Hepatocyte (in vitro differentiated cells): ENCODE data around the gene SLC35E1. TPM values are rescaled to one million over a fixed set of nuclear protein-coding genes. Genes with fewer than 3 reads are reported as not detected.
"Not testable (repeated sequence)": the region's sequence is repeated elsewhere in the genome, so short reads cannot be mapped to it uniquely, and the experiment has no call there.

Experiments used
- DNase-seq: peaks from one replicate; pipeline ENCODE4 v3.0.0-alpha.2; 2016; ENCODE audit warnings: low spot score
- H2AFZ ChIP-seq: fragments of 200-600 bp; sonication (generic); 2 replicates; pipeline ENCODE4 v1.6.0; 2016; ENCODE audit warnings: antibody characterized with exemption, mild to moderate bottlenecking
- H3K27ac ChIP-seq: fragments of 200-600 bp; sonication (generic); 2 replicates; pipeline ENCODE4 v1.5.1; 2016; ENCODE audit warnings: mild to moderate bottlenecking
- H3K27me3 ChIP-seq: fragments of 200-600 bp; sonication (generic); 2 replicates; pipeline ENCODE4 v1.6.1; 2016
- H3K36me3 ChIP-seq: fragments of 200-600 bp; sonication (generic); replicated peaks from 2 replicates; pipeline ENCODE4 v1.5.1; 2016; ENCODE audit warnings: low read depth; ENCODE audit not compliant: insufficient read depth
- H3K4me1 ChIP-seq: fragments of 200-600 bp; sonication (generic); 2 replicates; pipeline ENCODE4 v1.5.1; 2016; ENCODE audit warnings: mild to moderate bottlenecking, moderate library complexity; ENCODE audit not compliant: insufficient read depth
- H3K4me2 ChIP-seq: fragments of 200-600 bp; sonication (generic); 2 replicates; pipeline ENCODE4 v1.6.0; 2016
- H3K4me3 ChIP-seq: fragments of 200-600 bp; sonication (generic); 2 replicates; pipeline ENCODE4 v1.5.1; 2016; ENCODE audit warnings: mild to moderate bottlenecking
- H3K79me2 ChIP-seq: fragments of 200-600 bp; sonication (generic); 2 replicates; pipeline ENCODE4 v1.6.0; 2017; ENCODE audit warnings: mild to moderate bottlenecking
- H3K9me2 ChIP-seq: fragments of 200-600 bp; sonication (generic); replicated peaks from 2 replicates; pipeline ENCODE4 v1.6.0; 2017; ENCODE audit warnings: mild to moderate bottlenecking; ENCODE audit not compliant: insufficient read depth
- H3K9me3 ChIP-seq: fragments of 200-600 bp; sonication (generic); 2 replicates; pipeline ENCODE4 v1.5.1; 2016; ENCODE audit warnings: low read depth, mild to moderate bottlenecking
- H4K20me1 ChIP-seq: fragments of 200-600 bp; sonication (generic); 2 replicates; pipeline ENCODE4 v1.6.0; 2016; ENCODE audit warnings: mild to moderate bottlenecking; ENCODE audit not compliant: insufficient read depth, poor library complexity, severe bottlenecking
- EZH2 ChIP-seq: fragments of 200-600 bp; sonication (generic); IDR thresholded peaks from 2 replicates; pipeline ENCODE4 v1.6.1; 2016; ENCODE audit warnings: antibody characterized with exemption, mild to moderate bottlenecking, borderline replicate concordance
- EZH2phosphoT487 ChIP-seq: fragments of 200-600 bp; sonication (generic); IDR thresholded peaks from one replicate; pipeline ENCODE4 v1.6.1; 2018; ENCODE audit warnings: antibody characterized with exemption, mild to moderate bottlenecking, low read depth, moderate library complexity; ENCODE audit not compliant: unreplicated experiment, severe bottlenecking
- WGBS: methylation state at CpG from one replicate; pipeline ENCODE4 v1.1.6; 2016; ENCODE audit warnings: low lambda C conversion rate; ENCODE audit errors: missing lambda C conversion rate; 5-methylcytosine and 5-hydroxymethylcytosine counted together
- polyA plus RNA-seq: library from polyadenylated mRNA; unstranded; fragments of >200 nt; fragmentation: Nextera tagmentation; extraction: Ambion mirVana; gene quantifications from 2 replicates; pipeline ENCODE4 v1.2.1, GENCODE V29; 2016
- total RNA-seq: library from RNA; depleted of rRNA; stranded (reverse); fragments of >200 nt; gene quantifications from 2 replicates; pipeline ENCODE4 v1.2.3, GENCODE V29; 2014
- TF ChIP-seq, protein P1 (sequence below): fragments of 200-600 bp; sonication (generic); IDR thresholded peaks from 2 replicates; pipeline ENCODE4 v1.5.1; 2016; ENCODE audit warnings: antibody characterized with exemption, mild to moderate bottlenecking; ENCODE audit not compliant: poor library complexity

The SLC35E1 gene
- total and polyA plus RNA-seq, 2 experiments from 2014 or later: 32.0 to 33.3 TPM

DNA sequence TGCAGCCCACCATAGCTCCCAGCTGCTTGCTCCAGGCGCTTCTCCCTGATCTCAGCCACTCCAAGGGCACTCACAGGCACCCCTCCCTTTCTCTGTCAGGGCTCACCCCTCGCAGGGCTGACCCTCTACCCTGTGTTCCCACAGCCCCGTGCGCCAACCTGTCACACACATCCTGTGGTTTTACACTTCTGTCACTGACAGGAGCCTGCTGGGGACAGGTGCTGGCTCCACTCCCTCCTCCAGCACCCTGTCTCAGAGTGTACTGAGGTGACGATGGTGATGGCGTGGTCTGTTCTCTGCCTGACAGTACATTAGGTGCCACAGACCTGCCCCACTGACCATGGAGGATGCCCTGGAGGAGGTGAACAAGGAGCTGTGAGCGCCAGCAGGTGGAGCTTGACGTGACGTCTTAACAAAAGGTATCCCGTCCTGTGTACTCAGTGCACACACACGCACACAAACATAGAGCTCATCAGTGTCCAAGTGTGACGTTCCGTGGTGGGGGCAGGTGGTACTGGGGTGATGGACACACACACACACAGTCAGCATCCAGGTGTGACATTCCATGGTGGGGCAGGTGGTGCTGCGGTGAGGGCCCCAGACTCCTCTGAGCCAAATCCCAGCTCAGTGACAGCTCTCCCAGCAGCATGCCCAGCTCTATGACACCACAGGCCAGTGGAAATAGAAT lies 55.1 kb downstream of the SLC35E1 start:
- DNase-seq: no peak
- Histone ChIP-seq H3K9me3 (no peaks in the 10 kb centered on the region), H3K27ac (no peak overlapping the region), H3K27me3 (no peaks in the 10 kb centered on the region), H2AFZ (no peak overlapping the region), H3K4me3 (no peak overlapping the region), H3K79me2 (no peaks in the 10 kb centered on the region), H4K20me1 (no peaks in the 10 kb centered on the region), H3K4me1 (no peaks in the 10 kb centered on the region), H3K36me3 (no peaks in the 10 kb centered on the region), H3K9me2 (no peaks in the 10 kb centered on the region), H3K4me2 (no peak overlapping the region)
- 90% methylated on average over 14 of the region's 14 CpGs for WGBS
- TF ChIP-seq EZH2: no peak

DNA sequence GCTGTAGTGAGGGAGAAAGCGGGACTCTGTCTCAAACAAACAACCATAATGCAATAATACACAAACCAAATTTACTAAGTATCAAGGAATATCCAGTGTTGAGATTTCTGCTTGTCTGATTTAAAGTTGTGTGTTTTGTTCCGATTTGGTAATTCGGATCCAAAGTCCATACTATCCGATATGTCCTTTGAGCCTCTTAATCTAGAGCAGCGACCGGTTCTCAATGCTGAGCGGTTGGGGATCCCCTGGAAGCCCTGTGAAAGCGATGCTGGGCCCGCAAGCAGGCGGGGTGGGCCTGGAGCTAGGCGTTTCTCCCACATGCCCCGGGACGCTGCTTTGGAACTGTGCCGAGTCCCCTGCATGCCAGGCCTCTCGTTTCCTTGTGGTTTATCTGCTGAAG lies 55.8 kb downstream of the SLC35E1 start:
- H3K9me2 ChIP-seq: no peaks in the 10 kb centered on the region
- no peak overlapping the region for H3K4me2 ChIP-seq
- H3K9me3 ChIP-seq: no peaks in the 10 kb centered on the region
- H3K27me3 ChIP-seq: no peaks in the 10 kb centered on the region
- no peak overlapping the region for H3K4me3 ChIP-seq
- no peak overlapping the region for H2AFZ ChIP-seq
- no peaks in the 10 kb centered on the region for H4K20me1 ChIP-seq
- TF ChIP-seq EZH2phosphoT487: no peak
- TF ChIP-seq, protein P1, sequence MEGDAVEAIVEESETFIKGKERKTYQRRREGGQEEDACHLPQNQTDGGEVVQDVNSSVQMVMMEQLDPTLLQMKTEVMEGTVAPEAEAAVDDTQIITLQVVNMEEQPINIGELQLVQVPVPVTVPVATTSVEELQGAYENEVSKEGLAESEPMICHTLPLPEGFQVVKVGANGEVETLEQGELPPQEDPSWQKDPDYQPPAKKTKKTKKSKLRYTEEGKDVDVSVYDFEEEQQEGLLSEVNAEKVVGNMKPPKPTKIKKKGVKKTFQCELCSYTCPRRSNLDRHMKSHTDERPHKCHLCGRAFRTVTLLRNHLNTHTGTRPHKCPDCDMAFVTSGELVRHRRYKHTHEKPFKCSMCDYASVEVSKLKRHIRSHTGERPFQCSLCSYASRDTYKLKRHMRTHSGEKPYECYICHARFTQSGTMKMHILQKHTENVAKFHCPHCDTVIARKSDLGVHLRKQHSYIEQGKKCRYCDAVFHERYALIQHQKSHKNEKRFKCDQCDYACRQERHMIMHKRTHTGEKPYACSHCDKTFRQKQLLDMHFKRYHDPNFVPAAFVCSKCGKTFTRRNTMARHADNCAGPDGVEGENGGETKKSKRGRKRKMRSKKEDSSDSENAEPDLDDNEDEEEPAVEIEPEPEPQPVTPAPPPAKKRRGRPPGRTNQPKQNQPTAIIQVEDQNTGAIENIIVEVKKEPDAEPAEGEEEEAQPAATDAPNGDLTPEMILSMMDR: no peak
- no peak for TF ChIP-seq EZH2
- H3K27ac ChIP-seq: no peak overlapping the region
- no peaks in the 10 kb centered on the region for H3K36me3 ChIP-seq
- no peak for DNase-seq
- H3K79me2 ChIP-seq: no peaks in the 10 kb centered on the region
- 94% methylated on average over 15 of the region's 15 CpGs for WGBS
- no peaks in the 10 kb centered on the region for H3K4me1 ChIP-seq

DNA sequence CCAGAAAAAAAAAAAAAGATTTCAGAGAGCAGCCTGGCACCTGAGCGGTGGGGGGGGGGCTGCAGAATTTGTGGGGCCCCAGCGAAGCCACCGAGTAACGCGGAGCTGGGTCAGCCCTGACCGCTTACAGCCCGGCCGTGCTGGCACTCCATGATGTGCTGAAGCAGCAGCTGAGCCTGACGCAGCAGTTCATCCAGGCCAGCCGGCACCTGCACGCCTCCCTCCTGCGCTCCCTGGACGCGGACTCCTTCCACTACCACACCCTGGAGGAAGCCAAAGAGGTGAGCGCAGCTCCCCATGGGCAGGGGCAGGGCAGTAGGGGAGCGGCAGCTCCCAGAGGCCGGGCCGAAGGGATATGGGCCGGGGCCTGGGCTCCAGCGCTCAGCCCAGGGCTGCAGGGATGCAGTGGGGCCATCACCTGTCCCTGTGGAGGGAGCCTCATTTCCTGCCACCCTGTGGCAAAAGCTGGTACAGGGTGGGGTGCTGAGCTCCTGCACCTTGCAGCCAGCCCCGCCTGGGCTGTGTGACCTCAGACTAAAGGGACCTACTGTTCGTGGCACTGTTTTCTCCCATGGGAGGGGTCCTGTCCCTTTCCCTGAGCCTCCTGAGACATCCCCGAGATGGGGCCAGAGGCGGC lies 57.7 kb downstream of the SLC35E1 start:
- H3K4me1 ChIP-seq: no peaks in the 10 kb centered on the region
- H3K9me3 ChIP-seq: no peaks in the 10 kb centered on the region
- no peaks in the 10 kb centered on the region for H3K79me2 ChIP-seq
- 93% methylated on average over 24 of the region's 24 CpGs for WGBS
- no peak for DNase-seq
- no peaks in the 10 kb centered on the region for H3K27me3 ChIP-seq
- no peak overlapping the region for H3K4me3 ChIP-seq
- no peaks in the 10 kb centered on the region for H4K20me1 ChIP-seq
- H3K27ac ChIP-seq: no peak overlapping the region
- H3K9me2 ChIP-seq: no peaks in the 10 kb centered on the region
- H3K36me3 ChIP-seq: no peaks in the 10 kb centered on the region
- no peak for TF ChIP-seq EZH2phosphoT487
- H2AFZ ChIP-seq: no peak overlapping the region
- no peak overlapping the region for H3K4me2 ChIP-seq

DNA sequence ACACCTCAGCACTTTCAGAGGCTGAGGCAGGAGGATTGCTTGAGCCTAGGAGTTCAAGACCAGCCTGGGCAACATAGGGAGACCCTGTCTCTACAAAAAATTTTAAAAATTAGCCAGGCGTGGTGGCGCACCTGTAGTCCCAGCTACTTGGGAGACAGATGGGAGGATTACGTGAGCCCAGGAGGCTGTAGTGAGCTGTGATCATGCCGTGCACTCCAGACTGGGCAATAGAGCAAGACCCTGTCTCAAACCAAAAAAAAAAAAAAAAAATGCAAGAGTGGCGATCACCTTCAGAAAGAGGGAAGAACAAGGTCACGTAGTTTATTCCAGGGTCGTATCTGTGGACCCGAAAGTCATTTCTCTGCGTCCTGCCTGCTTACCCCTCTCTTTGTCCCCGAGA lies 59.6 kb downstream of the SLC35E1 start:
- not testable (repeated sequence) for H3K4me1 ChIP-seq, H3K9me2 ChIP-seq, DNase-seq, H2AFZ ChIP-seq, H3K4me2 ChIP-seq, H3K36me3 ChIP-seq, H3K27me3 ChIP-seq, H3K27ac ChIP-seq, H3K4me3 ChIP-seq, H4K20me1 ChIP-seq, H3K9me3 ChIP-seq, H3K79me2 ChIP-seq
- WGBS: 98% methylated on average over 10 of the region's 10 CpGs
